ENCODE results near the gene CTNNA3. TPM values are rescaled to one million over a fixed set of nuclear protein-coding genes. Genes with fewer than 3 reads are reported as not detected.

CTNNA3 gene
- total RNA-seq, 2 donors from 2014 or later = 0.37 to 1.1 TPM

- Histone ChIP-seq H3K4me3 (no peak overlapping the region), H3K4me1 (no peaks in the 10 kb centered on the region), H3K36me3 (no peaks in the 10 kb centered on the region), H3K27me3 (no peaks in the 10 kb centered on the region), H3K9me3 (no peaks in the 10 kb centered on the region), H3K27ac (no peak overlapping the region), H3K9ac (ENCODE audit: low read depth in 2 of 2, low read length in 2 of 2) (no peak overlapping the region)
- intact Hi-C loops (cut with DNase I) = no loop called here
- no peak for DNase-seq
- TF ChIP-seq CTCF (IDR thresholded peaks at IDR 0.05) = no peak
Observed at GRCh38 chr10:66783316-66783715, 912.7 kb downstream of the CTNNA3 start.

DNA sequence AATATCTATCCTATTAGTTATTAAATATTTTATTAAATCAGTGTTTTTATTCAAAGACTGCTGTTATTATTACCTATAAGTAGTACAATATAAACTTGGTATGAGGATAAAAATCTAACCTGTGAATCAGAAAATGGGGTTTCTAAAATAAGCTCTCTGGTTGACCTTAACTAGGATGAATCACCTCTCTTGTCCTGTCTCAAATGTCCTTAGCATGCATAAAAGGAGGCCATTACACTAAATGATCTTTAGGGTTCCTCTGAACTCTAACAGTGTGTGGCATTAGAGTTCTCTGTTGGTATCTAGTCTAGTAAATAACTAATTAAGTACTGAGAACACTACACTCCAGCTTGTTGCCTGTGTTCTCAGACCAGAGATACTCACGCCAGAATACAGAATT, 913.2 kb downstream of the CTNNA3 start:
- TF ChIP-seq CTCF (IDR thresholded peaks at IDR 0.05) = no peak
- no peaks in the 10 kb centered on the region for H3K9me3 ChIP-seq
- no peaks in the 10 kb centered on the region for H3K36me3 ChIP-seq
- intact Hi-C loops (cut with DNase I) = no loop called here
- no peaks in the 10 kb centered on the region for H3K27me3 ChIP-seq
- H3K9ac ChIP-seq (ENCODE audit: low read depth in 2 of 2, low read length in 2 of 2) = no peak overlapping the region
- DNase-seq = no peak
- no peak overlapping the region for H3K4me3 ChIP-seq
- H3K4me1 ChIP-seq = no peaks in the 10 kb centered on the region
- no peak overlapping the region for H3K27ac ChIP-seq

GRCh38 chr10:66782144-66782543, 913.9 kb downstream of the CTNNA3 start:
- Histone ChIP-seq H3K36me3 (no peaks in the 10 kb centered on the region), H3K27me3 (no peaks in the 10 kb centered on the region), H3K9me3 (no peaks in the 10 kb centered on the region), H3K4me3 (no peak overlapping the region), H3K4me1 (no peaks in the 10 kb centered on the region), H3K9ac (ENCODE audit: low read depth in 2 of 2, low read length in 2 of 2) (no peak overlapping the region), H3K27ac (no peak overlapping the region)
- DNase-seq = no peak
- TF ChIP-seq CTCF (IDR thresholded peaks at IDR 0.05) = no peak
- intact Hi-C loops (cut with DNase I) = no loop called here

DNA sequence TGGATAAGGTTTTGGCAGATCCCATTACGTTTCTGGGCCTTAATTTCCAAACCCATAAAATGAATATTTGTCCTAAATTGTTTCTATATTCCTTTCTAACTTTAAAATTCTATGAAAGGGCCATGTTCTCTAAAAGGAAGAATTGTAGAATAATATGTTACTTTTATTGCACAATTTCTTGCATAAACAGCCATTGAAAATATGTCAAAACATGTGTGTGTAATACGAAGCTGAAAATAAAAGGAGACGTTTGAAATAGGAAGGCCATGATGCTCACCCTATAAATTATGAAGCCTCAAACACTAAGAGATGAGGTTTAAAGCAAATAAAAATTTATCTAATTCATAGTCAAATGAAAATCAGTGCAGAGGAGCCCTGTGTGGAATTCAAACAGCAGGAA, 915.2 kb downstream of the CTNNA3 start:
- no peak for TF ChIP-seq CTCF (IDR thresholded peaks at IDR 0.05)
- Histone ChIP-seq H3K4me3 (no peak overlapping the region), H3K27me3 (no peaks in the 10 kb centered on the region), H3K27ac (no peak overlapping the region), H3K9me3 (no peaks in the 10 kb centered on the region), H3K9ac (ENCODE audit: low read depth in 2 of 2, low read length in 2 of 2) (no peak overlapping the region), H3K36me3 (no peaks in the 10 kb centered on the region), H3K4me1 (no peaks in the 10 kb centered on the region)
- intact Hi-C loops (cut with DNase I) = no loop called here
- no peak for DNase-seq

- Histone ChIP-seq H3K27ac (no peak overlapping the region), H3K4me1 (no peaks in the 10 kb centered on the region), H3K27me3 (no peaks in the 10 kb centered on the region), H3K9ac (ENCODE audit: low read depth in 2 of 2, low read length in 2 of 2) (no peak overlapping the region), H3K9me3 (no peaks in the 10 kb centered on the region), H3K36me3 (no peaks in the 10 kb centered on the region), H3K4me3 (no peak overlapping the region)
- intact Hi-C loops (cut with DNase I) = no loop called here
- DNase-seq = no peak
- TF ChIP-seq CTCF (IDR thresholded peaks at IDR 0.05) = no peak
Observed at GRCh38 chr10:66778351-66778750, 917.6 kb downstream of the CTNNA3 start.

DNA sequence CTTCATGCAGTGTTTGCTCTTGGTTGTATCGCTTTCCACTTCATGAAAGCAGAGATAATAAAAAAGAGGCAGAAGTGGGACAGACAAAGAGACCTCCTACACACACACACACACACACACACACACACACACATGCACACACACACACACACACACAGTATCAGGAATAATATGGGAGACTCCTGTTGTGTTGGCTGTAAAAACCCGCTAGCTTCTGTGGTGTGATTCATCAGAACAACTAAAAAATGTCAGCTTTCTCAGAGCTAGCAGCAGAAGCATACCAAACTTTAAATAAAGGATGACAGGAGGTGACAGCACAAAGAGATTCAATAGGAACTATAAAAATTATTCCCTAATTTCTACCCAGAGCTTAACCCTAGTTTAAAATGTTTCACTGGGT, 918.3 kb downstream of the CTNNA3 start:
- no peak for DNase-seq
- Histone ChIP-seq H3K36me3 (no peaks in the 10 kb centered on the region), H3K4me1 (no peaks in the 10 kb centered on the region), H3K27me3 (no peaks in the 10 kb centered on the region), H3K9me3 (no peaks in the 10 kb centered on the region), H3K27ac (no peak overlapping the region), H3K9ac (ENCODE audit: low read depth in 2 of 2, low read length in 2 of 2) (no peak overlapping the region), H3K4me3 (no peak overlapping the region)
- no peak for TF ChIP-seq CTCF (IDR thresholded peaks at IDR 0.05)
- intact Hi-C loops (cut with DNase I) = no loop called here

Data from colonic mucosa (tissue), 4 donors.